Ishikawa (cell line): ENCODE measurements around the gene BHLHE41.

Experiments used
- CEBPB ChIP-seq: IDR thresholded peaks from 2 replicates; pipeline ENCODE4 v1.6.1; 2012
- CREB1 ChIP-seq: IDR thresholded peaks from 2 replicates; pipeline ENCODE4 v1.6.1; 2012; ENCODE audit warnings: low read depth
- EGR1 ChIP-seq: IDR thresholded peaks from 2 replicates; pipeline ENCODE4 v1.6.1; 2012
- EP300 ChIP-seq: IDR thresholded peaks from 2 replicates; pipeline ENCODE4 v1.6.1; 2012; ENCODE audit warnings: borderline replicate concordance
- FOXM1 ChIP-seq: IDR thresholded peaks from 2 replicates; pipeline ENCODE4 v1.6.1; 2012; ENCODE audit warnings: low read depth, borderline replicate concordance
- RAD21 ChIP-seq: IDR thresholded peaks from 2 replicates; pipeline ENCODE4 v1.6.1; 2012; ENCODE audit warnings: low read depth
- TAF1 ChIP-seq: IDR thresholded peaks from 2 replicates; pipeline ENCODE4 v1.6.1; 2012; ENCODE audit warnings: low read depth, mild to moderate bottlenecking
- TCF12 ChIP-seq: IDR thresholded peaks from 2 replicates; pipeline ENCODE4 v1.6.1; 2012; ENCODE audit warnings: low read depth
- TEAD4 ChIP-seq: IDR thresholded peaks from 2 replicates; pipeline ENCODE4 v1.6.1; 2012
- ZBTB7A ChIP-seq: IDR thresholded peaks from 2 replicates; pipeline ENCODE4 v1.6.1; 2012; ENCODE audit warnings: low read depth
- TF ChIP-seq, protein P1 (sequence below): IDR thresholded peaks from 2 replicates; pipeline ENCODE4 v1.6.1; 2012
- TF ChIP-seq, protein P2 (sequence below): IDR thresholded peaks from 2 replicates; pipeline ENCODE4 v1.6.1; 2012

BHLHE41 gene

DNA sequence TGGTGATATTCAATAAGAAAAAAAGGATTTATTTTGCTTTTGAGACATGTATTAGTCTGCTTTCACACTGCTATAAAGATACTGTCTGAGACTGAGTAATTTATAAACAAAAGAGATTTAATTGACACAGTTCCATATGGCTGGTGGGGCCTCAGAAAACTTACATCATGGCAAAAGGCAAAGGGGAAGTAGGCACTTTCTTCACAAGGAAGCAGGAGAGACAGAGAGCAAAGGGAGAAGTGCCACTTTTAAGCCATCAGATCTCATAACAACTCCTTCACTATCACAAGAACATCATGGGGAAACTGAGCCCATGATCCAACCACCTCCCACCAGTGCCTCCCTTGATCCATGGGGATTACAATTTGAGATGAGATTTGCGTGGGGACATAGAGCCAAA is 43.9 kb downstream of the BHLHE41 start:
- TF ChIP-seq TAF1, result no peak

DNA sequence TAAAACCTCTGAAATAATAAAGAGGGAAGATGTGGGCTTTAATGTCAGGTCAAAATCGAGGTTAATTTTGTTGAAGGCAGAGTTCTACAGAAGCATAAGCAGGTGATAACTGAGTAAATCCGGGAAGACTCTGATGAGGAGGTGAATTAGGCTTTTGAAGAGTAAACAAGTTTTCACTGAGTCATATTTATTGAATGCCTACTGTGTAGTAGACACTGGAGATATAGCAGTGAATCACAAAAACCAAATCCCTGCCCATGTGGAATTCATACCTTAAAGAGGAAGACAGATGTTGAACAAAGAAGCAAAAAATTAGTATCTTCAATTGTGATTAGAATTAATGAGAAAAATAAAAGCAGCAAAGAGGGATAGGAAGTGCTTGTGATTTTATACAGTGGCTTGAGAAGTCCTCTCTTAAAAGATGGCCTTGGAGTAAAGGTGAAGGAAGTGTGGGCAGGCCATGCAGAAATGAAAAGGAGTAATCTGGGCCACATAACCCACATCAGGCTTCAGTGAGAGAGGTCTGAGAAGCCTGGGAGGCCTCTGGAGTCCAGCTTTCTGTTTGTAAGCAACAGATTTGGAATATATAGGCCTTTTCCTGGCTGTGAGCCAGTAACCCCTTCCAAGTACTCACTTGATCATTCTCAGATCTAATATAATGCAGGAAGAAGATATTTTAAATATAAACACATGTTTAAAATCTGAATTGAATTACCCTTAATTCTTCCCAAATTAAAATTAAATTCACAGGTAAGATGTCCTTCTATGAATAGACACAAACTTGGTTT is 46.7 kb downstream of the BHLHE41 start:
- TF ChIP-seq FOXM1 (no peak), TAF1 (no peak), EGR1 (no peak), TCF12 (no peak), RAD21 (no peak), EP300 (no peak), ZBTB7A (no peak), CEBPB (no peak), CREB1 (no peak), TEAD4 (no peak)
- TF ChIP-seq, protein P1, sequence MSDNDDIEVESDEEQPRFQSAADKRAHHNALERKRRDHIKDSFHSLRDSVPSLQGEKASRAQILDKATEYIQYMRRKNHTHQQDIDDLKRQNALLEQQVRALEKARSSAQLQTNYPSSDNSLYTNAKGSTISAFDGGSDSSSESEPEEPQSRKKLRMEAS, result no peak
- TF ChIP-seq, protein P2, sequence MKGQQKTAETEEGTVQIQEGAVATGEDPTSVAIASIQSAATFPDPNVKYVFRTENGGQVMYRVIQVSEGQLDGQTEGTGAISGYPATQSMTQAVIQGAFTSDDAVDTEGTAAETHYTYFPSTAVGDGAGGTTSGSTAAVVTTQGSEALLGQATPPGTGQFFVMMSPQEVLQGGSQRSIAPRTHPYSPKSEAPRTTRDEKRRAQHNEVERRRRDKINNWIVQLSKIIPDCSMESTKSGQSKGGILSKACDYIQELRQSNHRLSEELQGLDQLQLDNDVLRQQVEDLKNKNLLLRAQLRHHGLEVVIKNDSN, result no peak
